Measurements from ENCODE around the gene GYS2. TPM values are rescaled to one million over a fixed set of nuclear protein-coding genes. Genes with fewer than 3 reads are reported as not detected.
A peak's percentile ranks its signal among the peaks of the same experiment; 100 is the strongest.
"Not testable (repeated sequence)": the region's sequence is repeated elsewhere in the genome, so short reads cannot be mapped to it uniquely, and the experiment has no call there.

The GYS2 gene
- total RNA-seq (under 1 TPM in 1 of 2 donors, not detected in 1; 0.15 TPM), total RNA-seq (0 to 0.08 reads per million in 2 donors)

DNA sequence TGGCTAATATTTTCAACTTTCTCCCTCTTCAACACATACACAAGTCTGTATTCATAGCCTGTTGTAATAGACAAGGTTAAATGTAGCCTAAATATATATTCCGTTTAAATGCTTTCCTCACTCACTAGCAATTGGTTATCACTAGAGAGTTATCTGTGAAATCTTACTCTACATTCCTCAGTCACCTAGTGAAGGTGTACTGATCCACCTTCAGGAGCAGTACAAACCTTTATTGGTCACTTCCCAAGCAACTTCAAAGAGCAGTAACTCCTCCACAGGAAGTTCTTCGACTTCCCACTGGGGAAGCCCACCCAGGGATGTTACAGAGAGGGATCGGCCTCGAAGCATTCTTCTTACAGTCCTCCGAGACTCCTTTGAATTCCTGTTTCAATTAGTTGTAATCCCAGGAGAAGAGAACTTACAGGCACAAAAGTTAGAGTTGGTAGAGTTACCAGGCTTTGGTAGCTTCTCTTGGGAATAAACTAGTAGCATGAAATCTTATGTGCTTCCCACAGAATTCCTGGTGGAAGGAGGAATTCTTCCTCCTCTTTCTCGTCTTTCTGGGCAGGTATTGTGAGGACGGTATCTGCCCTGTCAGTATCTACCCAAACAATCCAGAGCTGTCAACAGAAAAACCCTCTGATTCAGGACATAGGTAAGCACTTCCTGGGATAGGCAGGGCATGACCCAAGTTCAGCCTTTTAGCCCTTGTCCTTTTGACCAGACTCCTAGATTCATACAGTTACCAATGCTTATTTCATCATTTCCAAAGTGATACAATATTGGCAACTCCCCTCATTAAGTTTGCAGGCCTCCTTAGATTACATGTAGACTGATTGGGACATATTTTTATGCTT lies at the start of gene GYS2:
Gene GYS2 (minus strand): TSS at position 603 of the 857 bp plus-strand sequence. CDS start 255 bp downstream, at position 348.
- H3K27me3 Mint-ChIP-seq = peaks cover 5% of the 10 kb centered on the region
- ATAC-seq = no peak
- H3K27ac Mint-ChIP-seq = no peak within 1 kb of the TSS
- no peak for DNase-seq
- no peak within 1 kb of the TSS for H3K4me3 Mint-ChIP-seq
- no peaks in the 10 kb centered on the region for H3K36me3 Mint-ChIP-seq (ENCODE audit: low read depth)
- peaks cover 4% of the 10 kb centered on the region for H3K4me1 Mint-ChIP-seq
- H3K9me3 ChIP-seq (ENCODE audit: control insufficient read depth, low read length, poor library complexity, severe bottlenecking) = no peaks in the 10 kb centered on the region

GRCh38 chr12:21651821-21652220 lies 47.2 kb upstream of the GYS2 start:
- DNase-seq (no peak), ATAC-seq (no peak)
- Mint-ChIP-seq H3K4me3 (peak overlapping the region; percentile 15), H3K27ac (peak overlapping the region; percentile 41), H3K4me1 (peaks cover 70% of the 10 kb centered on the region), H3K27me3 (no peaks in the 10 kb centered on the region), H3K36me3 (ENCODE audit: low read depth) (peaks cover 17% of the 10 kb centered on the region)
- no peaks in the 10 kb centered on the region for H3K9me3 ChIP-seq (ENCODE audit: control insufficient read depth, low read length, poor library complexity, severe bottlenecking)

- H3K27me3 Mint-ChIP-seq = no peaks in the 10 kb centered on the region
- H3K4me3 Mint-ChIP-seq = peak overlapping the region; percentile 63
- ATAC-seq (no peak), DNase-seq (no peak)
- H3K4me1 Mint-ChIP-seq = peaks cover 69% of the 10 kb centered on the region
- H3K9me3 ChIP-seq (ENCODE audit: control insufficient read depth, low read length, poor library complexity, severe bottlenecking) = no peaks in the 10 kb centered on the region
- H3K36me3 Mint-ChIP-seq (ENCODE audit: low read depth) = peaks cover 19% of the 10 kb centered on the region
- peak overlapping the region; percentile 41 for H3K27ac Mint-ChIP-seq
These were observed 46.4 kb upstream of the GYS2 start for GRCh38 chr12:21650997-21651396.

DNA sequence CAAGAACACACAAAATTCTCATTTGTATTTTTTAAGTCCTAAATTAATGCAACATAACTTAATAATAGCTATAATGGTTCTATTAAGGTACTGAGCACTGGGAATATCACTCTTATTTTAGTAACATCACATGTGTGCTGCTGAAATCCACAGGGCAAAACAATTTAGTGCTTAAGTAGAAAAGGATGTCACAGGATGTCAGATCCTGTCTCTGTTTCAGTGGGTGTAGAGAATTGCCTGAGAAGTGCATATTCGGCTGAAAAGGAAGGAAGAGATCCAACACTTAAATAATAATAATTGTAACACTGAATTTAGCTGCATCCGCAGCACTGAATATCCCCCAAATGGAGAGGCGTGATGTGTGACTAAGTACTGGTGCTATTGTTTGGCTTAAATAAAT lies 44.4 kb upstream of the GYS2 start:
- no peak for DNase-seq
- Mint-ChIP-seq H3K27ac (no peak overlapping the region), H3K4me1 (peaks cover 64% of the 10 kb centered on the region), H3K36me3 (ENCODE audit: low read depth) (peaks cover 24% of the 10 kb centered on the region), H3K27me3 (no peaks in the 10 kb centered on the region), H3K4me3 (no peak overlapping the region)
- H3K9me3 ChIP-seq (ENCODE audit: control insufficient read depth, low read length, poor library complexity, severe bottlenecking) = no peaks in the 10 kb centered on the region
- no peak for ATAC-seq

GRCh38 chr12:21648378-21648777 lies 43.7 kb upstream of the GYS2 start:
- H3K4me1 Mint-ChIP-seq = peaks cover 63% of the 10 kb centered on the region
- no peak overlapping the region for H3K27ac Mint-ChIP-seq
- H3K27me3 Mint-ChIP-seq = no peaks in the 10 kb centered on the region
- no peak overlapping the region for H3K4me3 Mint-ChIP-seq
- H3K36me3 Mint-ChIP-seq (ENCODE audit: low read depth) = peaks cover 21% of the 10 kb centered on the region
- no peak for ATAC-seq
- H3K9me3 ChIP-seq (ENCODE audit: control insufficient read depth, low read length, poor library complexity, severe bottlenecking) = no peaks in the 10 kb centered on the region
- DNase-seq = no peak

- H3K9me3 ChIP-seq (ENCODE audit: control insufficient read depth, low read length, poor library complexity, severe bottlenecking) = no peaks in the 10 kb centered on the region
- ATAC-seq (no peak), DNase-seq (no peak)
- H3K27ac Mint-ChIP-seq = peak overlapping the region; percentile 95
- no peaks in the 10 kb centered on the region for H3K27me3 Mint-ChIP-seq
- peaks cover 22% of the 10 kb centered on the region for H3K36me3 Mint-ChIP-seq (ENCODE audit: low read depth)
- no peak overlapping the region for H3K4me3 Mint-ChIP-seq
- H3K4me1 Mint-ChIP-seq = peaks cover 59% of the 10 kb centered on the region
These were observed 42.5 kb upstream of the GYS2 start for GRCh38 chr12:21647179-21647578.

DNA sequence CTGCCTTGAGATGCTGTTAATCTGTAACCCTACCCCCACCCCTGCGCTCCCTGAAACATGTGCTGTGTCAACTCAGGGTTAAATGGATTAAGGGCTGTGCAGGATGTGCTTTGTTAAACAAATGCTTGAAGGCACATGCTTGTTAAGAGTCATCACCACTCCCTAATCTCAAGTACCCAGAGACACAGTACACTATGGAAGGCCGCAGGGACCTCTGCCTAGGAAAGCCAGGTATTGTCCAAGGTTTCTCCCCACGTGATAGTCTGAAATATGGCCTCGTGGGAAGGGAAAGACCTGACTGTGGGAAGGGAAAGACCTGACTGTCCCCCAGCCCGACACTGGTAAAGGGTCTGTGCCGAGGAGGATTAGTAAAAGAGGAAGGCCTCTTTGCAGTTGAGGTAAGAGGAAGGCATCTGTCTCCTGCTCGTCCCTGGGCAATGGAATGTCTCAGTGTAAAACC lies 40.4 kb upstream of the GYS2 start:
- Mint-ChIP-seq H3K27ac (peak overlapping the region; percentile 95), H3K4me3 (peak overlapping the region; percentile 41), H3K4me1 (peaks cover 55% of the 10 kb centered on the region), H3K36me3 (ENCODE audit: low read depth) (peaks cover 25% of the 10 kb centered on the region)
- ATAC-seq; H3K9me3 ChIP-seq (ENCODE audit: control insufficient read depth, low read length, poor library complexity, severe bottlenecking); H3K27me3 Mint-ChIP-seq; DNase-seq: not testable (repeated sequence)

- Mint-ChIP-seq H3K27ac (no peak overlapping the region), H3K4me3 (no peak overlapping the region), H3K4me1 (peaks cover 55% of the 10 kb centered on the region), H3K36me3 (ENCODE audit: low read depth) (peaks cover 25% of the 10 kb centered on the region), H3K27me3 (no peaks in the 10 kb centered on the region)
- no peak for ATAC-seq
- DNase-seq = no peak
- no peaks in the 10 kb centered on the region for H3K9me3 ChIP-seq (ENCODE audit: control insufficient read depth, low read length, poor library complexity, severe bottlenecking)
These were observed 39.9 kb upstream of the GYS2 start for GRCh38 chr12:21644516-21644915.

DNA sequence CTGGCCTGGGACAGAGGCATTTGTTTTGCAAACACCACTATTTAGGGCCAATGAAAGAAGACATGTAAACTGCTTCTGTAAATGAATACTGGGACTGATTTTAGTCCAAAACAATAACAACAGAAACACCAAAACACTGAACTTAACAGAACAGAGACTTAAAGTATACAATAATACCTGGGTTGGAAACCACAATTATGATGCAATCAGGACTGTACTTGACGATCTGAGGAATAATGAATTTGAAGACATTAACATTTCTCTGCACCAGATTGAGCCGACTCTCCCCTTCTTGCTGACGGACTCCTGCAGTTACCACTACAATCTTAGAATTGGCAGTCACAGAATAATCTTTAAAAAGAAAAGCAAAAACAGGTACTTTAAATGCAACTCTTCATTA lies 39.1 kb upstream of the GYS2 start:
- no peak for DNase-seq
- Mint-ChIP-seq H3K27me3 (no peaks in the 10 kb centered on the region), H3K4me3 (no peak overlapping the region), H3K36me3 (ENCODE audit: low read depth) (peaks cover 24% of the 10 kb centered on the region), H3K27ac (peak overlapping the region; percentile 81), H3K4me1 (peaks cover 59% of the 10 kb centered on the region)
- no peak for ATAC-seq
- H3K9me3 ChIP-seq (ENCODE audit: control insufficient read depth, low read length, poor library complexity, severe bottlenecking) = no peaks in the 10 kb centered on the region

- H3K4me3 Mint-ChIP-seq = peak overlapping the region; percentile 33
- ATAC-seq = peak; percentile 62
- H3K9me3 ChIP-seq (ENCODE audit: control insufficient read depth, low read length, poor library complexity, severe bottlenecking) = no peaks in the 10 kb centered on the region
- H3K4me1 Mint-ChIP-seq = peaks cover 53% of the 10 kb centered on the region
- peaks cover 22% of the 10 kb centered on the region for H3K36me3 Mint-ChIP-seq (ENCODE audit: low read depth)
- no peak for DNase-seq
- no peaks in the 10 kb centered on the region for H3K27me3 Mint-ChIP-seq
- H3K27ac Mint-ChIP-seq = peak overlapping the region; percentile 81
These were observed 38.2 kb upstream of the GYS2 start for GRCh38 chr12:21642707-21643389.

DNA sequence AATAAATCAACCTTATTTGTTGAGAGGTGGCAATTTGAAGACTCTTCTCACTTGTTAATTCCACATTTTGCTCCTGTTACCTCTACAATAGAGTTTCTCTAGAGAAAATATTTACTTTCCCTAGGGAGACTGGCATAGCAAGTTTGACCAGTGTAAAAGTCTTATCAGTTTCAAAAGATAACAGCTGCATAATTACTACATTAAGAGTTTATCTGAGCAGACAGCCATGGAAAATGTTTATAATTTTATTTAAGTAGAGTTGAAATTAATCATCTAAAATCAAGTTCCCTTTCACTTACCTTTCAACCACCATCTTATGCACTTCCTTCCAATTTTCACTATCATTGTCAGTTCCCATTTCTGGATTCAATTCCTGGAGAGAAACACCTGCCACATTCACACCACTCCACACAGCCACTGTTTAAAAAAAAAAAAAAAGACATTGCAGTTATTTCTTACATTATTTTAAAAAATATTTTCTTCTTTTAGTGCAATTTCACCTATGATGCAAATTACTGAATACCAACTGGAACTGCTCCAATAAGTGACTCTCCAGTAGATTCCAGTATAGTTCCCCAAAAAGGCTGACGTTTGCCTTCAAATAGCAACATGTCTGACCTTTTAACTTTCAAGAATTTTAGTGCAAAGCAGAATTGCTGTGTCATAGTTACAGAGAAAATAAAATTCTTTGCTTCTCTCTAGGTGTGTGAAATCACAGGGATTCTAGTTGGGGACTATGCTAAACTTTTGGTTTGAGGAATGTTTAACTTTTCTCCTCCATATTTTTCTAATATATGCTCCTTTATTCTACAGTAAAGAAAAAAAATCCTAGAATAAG lies 33.6 kb upstream of the GYS2 start:
- ATAC-seq (no peak), DNase-seq (no peak)
- H3K27ac Mint-ChIP-seq = peak overlapping the region; percentile 67
- H3K9me3 ChIP-seq (ENCODE audit: control insufficient read depth, low read length, poor library complexity, severe bottlenecking) = no peaks in the 10 kb centered on the region
- peaks cover 15% of the 10 kb centered on the region for H3K36me3 Mint-ChIP-seq (ENCODE audit: low read depth)
- no peaks in the 10 kb centered on the region for H3K27me3 Mint-ChIP-seq
- peaks cover 28% of the 10 kb centered on the region for H3K4me1 Mint-ChIP-seq
- H3K4me3 Mint-ChIP-seq = no peak overlapping the region

GRCh38 chr12:21634245-21634644 lies 29.6 kb upstream of the GYS2 start:
- Mint-ChIP-seq H3K36me3 (ENCODE audit: low read depth) (peaks cover 7% of the 10 kb centered on the region), H3K27ac (no peak overlapping the region), H3K27me3 (no peaks in the 10 kb centered on the region), H3K4me1 (peaks cover 9% of the 10 kb centered on the region), H3K4me3 (no peak overlapping the region)
- DNase-seq = no peak
- ATAC-seq = no peak
- H3K9me3 ChIP-seq (ENCODE audit: control insufficient read depth, low read length, poor library complexity, severe bottlenecking) = no peaks in the 10 kb centered on the region

GRCh38 chr12:21631367-21631766 lies 26.7 kb upstream of the GYS2 start:
- peaks cover 7% of the 10 kb centered on the region for H3K36me3 Mint-ChIP-seq (ENCODE audit: low read depth)

More at GRCh38 chr12:21631367-21631766, 26.7 kb upstream of the GYS2 start:
- H3K4me3 Mint-ChIP-seq = no peak overlapping the region
- DNase-seq = no peak
- peaks cover 3% of the 10 kb centered on the region for H3K4me1 Mint-ChIP-seq
- ATAC-seq = no peak
- H3K27me3 Mint-ChIP-seq = no peaks in the 10 kb centered on the region
- no peak overlapping the region for H3K27ac Mint-ChIP-seq
- H3K9me3 ChIP-seq (ENCODE audit: control insufficient read depth, low read length, poor library complexity, severe bottlenecking) = no peaks in the 10 kb centered on the region
